Measurements from ENCODE around the gene TGFBR3L. TPM values are rescaled to one million over a fixed set of nuclear protein-coding genes. Genes with fewer than 3 reads are reported as not detected.

The TGFBR3L gene
- total and polyA plus RNA-seq, 10 of the 15 experiments (the other 5 are each of a cell fraction or from before 2014, with no cell fraction given): 0.20 to 0.23 TPM; not detected in 8

DNA sequence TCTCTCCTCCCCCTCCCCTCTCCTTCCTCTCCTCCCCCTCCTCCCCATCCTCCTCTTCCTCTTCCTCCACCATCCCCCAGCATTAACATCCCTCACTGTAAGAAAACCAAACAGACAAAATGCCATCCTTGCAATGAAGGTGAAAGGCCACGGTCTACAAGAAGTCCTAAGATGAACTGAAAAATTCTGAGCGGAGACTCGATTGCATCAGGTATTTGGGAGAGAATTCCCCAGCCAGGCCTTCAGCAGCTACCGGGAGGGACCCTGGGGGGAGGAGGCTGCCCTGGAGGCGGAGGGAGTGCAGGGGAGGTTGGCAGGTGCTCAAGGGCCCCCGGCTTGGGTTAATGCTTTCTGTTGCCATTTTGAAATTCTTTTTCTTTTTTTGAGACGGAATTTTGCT is 38.9 kb downstream of the TGFBR3L start (continued):
- TF ChIP-seq, protein P1, sequence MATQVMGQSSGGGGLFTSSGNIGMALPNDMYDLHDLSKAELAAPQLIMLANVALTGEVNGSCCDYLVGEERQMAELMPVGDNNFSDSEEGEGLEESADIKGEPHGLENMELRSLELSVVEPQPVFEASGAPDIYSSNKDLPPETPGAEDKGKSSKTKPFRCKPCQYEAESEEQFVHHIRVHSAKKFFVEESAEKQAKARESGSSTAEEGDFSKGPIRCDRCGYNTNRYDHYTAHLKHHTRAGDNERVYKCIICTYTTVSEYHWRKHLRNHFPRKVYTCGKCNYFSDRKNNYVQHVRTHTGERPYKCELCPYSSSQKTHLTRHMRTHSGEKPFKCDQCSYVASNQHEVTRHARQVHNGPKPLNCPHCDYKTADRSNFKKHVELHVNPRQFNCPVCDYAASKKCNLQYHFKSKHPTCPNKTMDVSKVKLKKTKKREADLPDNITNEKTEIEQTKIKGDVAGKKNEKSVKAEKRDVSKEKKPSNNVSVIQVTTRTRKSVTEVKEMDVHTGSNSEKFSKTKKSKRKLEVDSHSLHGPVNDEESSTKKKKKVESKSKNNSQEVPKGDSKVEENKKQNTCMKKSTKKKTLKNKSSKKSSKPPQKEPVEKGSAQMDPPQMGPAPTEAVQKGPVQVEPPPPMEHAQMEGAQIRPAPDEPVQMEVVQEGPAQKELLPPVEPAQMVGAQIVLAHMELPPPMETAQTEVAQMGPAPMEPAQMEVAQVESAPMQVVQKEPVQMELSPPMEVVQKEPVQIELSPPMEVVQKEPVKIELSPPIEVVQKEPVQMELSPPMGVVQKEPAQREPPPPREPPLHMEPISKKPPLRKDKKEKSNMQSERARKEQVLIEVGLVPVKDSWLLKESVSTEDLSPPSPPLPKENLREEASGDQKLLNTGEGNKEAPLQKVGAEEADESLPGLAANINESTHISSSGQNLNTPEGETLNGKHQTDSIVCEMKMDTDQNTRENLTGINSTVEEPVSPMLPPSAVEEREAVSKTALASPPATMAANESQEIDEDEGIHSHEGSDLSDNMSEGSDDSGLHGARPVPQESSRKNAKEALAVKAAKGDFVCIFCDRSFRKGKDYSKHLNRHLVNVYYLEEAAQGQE (IDR thresholded peaks at IDR 0.05; ENCODE audit: low read depth, low read length): no peak
- TF ChIP-seq HDAC2 (IDR thresholded peaks at IDR 0.05): no peak
- TF ChIP-seq EP300 (IDR thresholded peaks at IDR 0.05; ENCODE audit: borderline replicate concordance in 1 of 2, control insufficient read depth in 1 of 2, low read depth in 2 of 2, low read length in 2 of 2): no peak
- no peak for TF ChIP-seq CBX5 (IDR thresholded peaks at IDR 0.05; ENCODE audit: low read depth)
- TF ChIP-seq, protein P2, sequence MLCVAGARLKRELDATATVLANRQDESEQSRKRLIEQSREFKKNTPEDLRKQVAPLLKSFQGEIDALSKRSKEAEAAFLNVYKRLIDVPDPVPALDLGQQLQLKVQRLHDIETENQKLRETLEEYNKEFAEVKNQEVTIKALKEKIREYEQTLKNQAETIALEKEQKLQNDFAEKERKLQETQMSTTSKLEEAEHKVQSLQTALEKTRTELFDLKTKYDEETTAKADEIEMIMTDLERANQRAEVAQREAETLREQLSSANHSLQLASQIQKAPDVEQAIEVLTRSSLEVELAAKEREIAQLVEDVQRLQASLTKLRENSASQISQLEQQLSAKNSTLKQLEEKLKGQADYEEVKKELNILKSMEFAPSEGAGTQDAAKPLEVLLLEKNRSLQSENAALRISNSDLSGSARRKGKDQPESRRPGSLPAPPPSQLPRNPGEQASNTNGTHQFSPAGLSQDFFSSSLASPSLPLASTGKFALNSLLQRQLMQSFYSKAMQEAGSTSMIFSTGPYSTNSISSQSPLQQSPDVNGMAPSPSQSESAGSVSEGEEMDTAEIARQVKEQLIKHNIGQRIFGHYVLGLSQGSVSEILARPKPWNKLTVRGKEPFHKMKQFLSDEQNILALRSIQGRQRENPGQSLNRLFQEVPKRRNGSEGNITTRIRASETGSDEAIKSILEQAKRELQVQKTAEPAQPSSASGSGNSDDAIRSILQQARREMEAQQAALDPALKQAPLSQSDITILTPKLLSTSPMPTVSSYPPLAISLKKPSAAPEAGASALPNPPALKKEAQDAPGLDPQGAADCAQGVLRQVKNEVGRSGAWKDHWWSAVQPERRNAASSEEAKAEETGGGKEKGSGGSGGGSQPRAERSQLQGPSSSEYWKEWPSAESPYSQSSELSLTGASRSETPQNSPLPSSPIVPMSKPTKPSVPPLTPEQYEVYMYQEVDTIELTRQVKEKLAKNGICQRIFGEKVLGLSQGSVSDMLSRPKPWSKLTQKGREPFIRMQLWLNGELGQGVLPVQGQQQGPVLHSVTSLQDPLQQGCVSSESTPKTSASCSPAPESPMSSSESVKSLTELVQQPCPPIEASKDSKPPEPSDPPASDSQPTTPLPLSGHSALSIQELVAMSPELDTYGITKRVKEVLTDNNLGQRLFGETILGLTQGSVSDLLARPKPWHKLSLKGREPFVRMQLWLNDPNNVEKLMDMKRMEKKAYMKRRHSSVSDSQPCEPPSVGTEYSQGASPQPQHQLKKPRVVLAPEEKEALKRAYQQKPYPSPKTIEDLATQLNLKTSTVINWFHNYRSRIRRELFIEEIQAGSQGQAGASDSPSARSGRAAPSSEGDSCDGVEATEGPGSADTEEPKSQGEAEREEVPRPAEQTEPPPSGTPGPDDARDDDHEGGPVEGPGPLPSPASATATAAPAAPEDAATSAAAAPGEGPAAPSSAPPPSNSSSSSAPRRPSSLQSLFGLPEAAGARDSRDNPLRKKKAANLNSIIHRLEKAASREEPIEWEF (IDR thresholded peaks at IDR 0.05; ENCODE audit: insufficient replicate concordance, low read depth, low read length): no peak

All from GM12878 (cell line).